ENCODE measurements around the gene FNBP1L.
"Not testable (repeated sequence)": the region's sequence is repeated elsewhere in the genome, so short reads cannot be mapped to it uniquely, and the experiment has no call there.

FNBP1L gene

GRCh38 chr1:93587354-93587753 is 139.4 kb downstream of the FNBP1L start:
- no peak overlapping the region for H2BK15ac ChIP-seq (ENCODE audit: low read length)
- H2BK5ac ChIP-seq (ENCODE audit: low read length), result no peak overlapping the region
- H2BK12ac ChIP-seq (ENCODE audit: low read length), result no peak overlapping the region
- H3K18ac ChIP-seq (ENCODE audit: low read length), result no peak overlapping the region
- H3K4me1 ChIP-seq (ENCODE audit: control insufficient read depth in 2 of 2, insufficient read depth in 1 of 2, low read depth in 1 of 2, low read length in 2 of 2), result peaks cover 0 to 3% of the 10 kb centered on the region in 2 donors
- H2AK5ac ChIP-seq (ENCODE audit: low read depth, low read length), result no peak overlapping the region
- H3K4me3 ChIP-seq (ENCODE audit: low read length in 2 of 2), result no peak overlapping the region
- no peak overlapping the region for H2BK120ac ChIP-seq (ENCODE audit: low read depth, low read length)
- no peaks in the 10 kb centered on the region for H3K79me1 ChIP-seq (ENCODE audit: low read depth, low read length)
- no peak overlapping the region for H3K9ac ChIP-seq (ENCODE audit: low read depth, low read length, poor library complexity)
- peaks cover 28 to 96% of the 10 kb centered on the region in 2 donors for H3K36me3 ChIP-seq (replicated peaks in 1 of 2; ENCODE audit: control insufficient read depth in 2 of 2, insufficient read depth in 2 of 2, low read length in 2 of 2)
- H3K9me3 ChIP-seq (replicated peaks in 1 of 2; ENCODE audit: control insufficient read depth in 2 of 2, insufficient read depth in 1 of 2, low read depth in 1 of 2, low read length in 2 of 2), result no peaks in the 10 kb centered on the region
- no peak overlapping the region for H3K14ac ChIP-seq (ENCODE audit: low read length)
- H3K4ac ChIP-seq (ENCODE audit: low read length), result no peak overlapping the region
- DNase-seq (ENCODE audit: low spot score), result no peak
- no CpG with 5 or more reads among the region's 5 CpGs for WGBS, 2 donors (ENCODE audit: extremely low coverage in 2 of 2, insufficient read length in 2 of 2, insufficient replicate concordance in 1 of 2)
- H3K4me2 ChIP-seq (ENCODE audit: insufficient read depth, low read length, poor library complexity, severe bottlenecking), result no peak overlapping the region
- H3K23ac ChIP-seq (ENCODE audit: low read depth, low read length, poor library complexity), result no peak overlapping the region
- no peak overlapping the region for H2AFZ ChIP-seq (ENCODE audit: low read length)
- H3K27ac ChIP-seq (replicated peaks; ENCODE audit: low read length), result no peak overlapping the region
- H4K8ac ChIP-seq (ENCODE audit: low read depth, low read length), result no peak overlapping the region
- H3K27me3 ChIP-seq (ENCODE audit: control insufficient read depth in 3 of 3, insufficient read depth in 3 of 3, low read depth in 1 of 3, low read length in 3 of 3), result no peaks in the 10 kb centered on the region
- no peak overlapping the region for H4K91ac ChIP-seq (ENCODE audit: low read depth, low read length, poor library complexity)

GRCh38 chr1:93588206-93588605 is 140.3 kb downstream of the FNBP1L start:
- Histone ChIP-seq H3K79me1 (ENCODE audit: low read depth, low read length) (no peaks in the 10 kb centered on the region), H4K8ac (ENCODE audit: low read depth, low read length) (no peak overlapping the region), H2BK12ac (ENCODE audit: low read length) (no peak overlapping the region), H3K14ac (ENCODE audit: low read length) (no peak overlapping the region), H3K27me3 (ENCODE audit: control insufficient read depth in 3 of 3, insufficient read depth in 3 of 3, low read depth in 1 of 3, low read length in 3 of 3) (no peaks in the 10 kb centered on the region), H3K18ac (ENCODE audit: low read length) (no peak overlapping the region), H3K27ac (replicated peaks; ENCODE audit: low read length) (no peak overlapping the region), H3K9me3 (replicated peaks in 1 of 2; ENCODE audit: control insufficient read depth in 2 of 2, insufficient read depth in 1 of 2, low read depth in 1 of 2, low read length in 2 of 2) (no peaks in the 10 kb centered on the region), H2BK5ac (ENCODE audit: low read length) (no peak overlapping the region), H2AK5ac (ENCODE audit: low read depth, low read length) (no peak overlapping the region), H3K9ac (ENCODE audit: low read depth, low read length, poor library complexity) (no peak overlapping the region), H2BK15ac (ENCODE audit: low read length) (no peak overlapping the region), H3K4me3 (ENCODE audit: low read length in 2 of 2) (no peak overlapping the region), H4K91ac (ENCODE audit: low read depth, low read length, poor library complexity) (no peak overlapping the region), H2BK120ac (ENCODE audit: low read depth, low read length) (no peak overlapping the region), H3K4ac (ENCODE audit: low read length) (no peak overlapping the region), H2AFZ (ENCODE audit: low read length) (no peak overlapping the region), H3K36me3 (replicated peaks in 1 of 2; ENCODE audit: control insufficient read depth in 2 of 2, insufficient read depth in 2 of 2, low read length in 2 of 2) (peaks cover 24 to 91% of the 10 kb centered on the region in 2 donors), H3K23ac (ENCODE audit: low read depth, low read length, poor library complexity) (no peak overlapping the region), H3K4me1 (ENCODE audit: control insufficient read depth in 2 of 2, insufficient read depth in 1 of 2, low read depth in 1 of 2, low read length in 2 of 2) (peaks cover 0 to 3% of the 10 kb centered on the region in 2 donors), H3K4me2 (ENCODE audit: insufficient read depth, low read length, poor library complexity, severe bottlenecking) (no peak overlapping the region)
- no CpG with 5 or more reads among the region's 6 CpGs for WGBS, 2 donors (ENCODE audit: extremely low coverage in 2 of 2, insufficient read length in 2 of 2, insufficient replicate concordance in 1 of 2)
- DNase-seq (ENCODE audit: low spot score), result no peak

DNA sequence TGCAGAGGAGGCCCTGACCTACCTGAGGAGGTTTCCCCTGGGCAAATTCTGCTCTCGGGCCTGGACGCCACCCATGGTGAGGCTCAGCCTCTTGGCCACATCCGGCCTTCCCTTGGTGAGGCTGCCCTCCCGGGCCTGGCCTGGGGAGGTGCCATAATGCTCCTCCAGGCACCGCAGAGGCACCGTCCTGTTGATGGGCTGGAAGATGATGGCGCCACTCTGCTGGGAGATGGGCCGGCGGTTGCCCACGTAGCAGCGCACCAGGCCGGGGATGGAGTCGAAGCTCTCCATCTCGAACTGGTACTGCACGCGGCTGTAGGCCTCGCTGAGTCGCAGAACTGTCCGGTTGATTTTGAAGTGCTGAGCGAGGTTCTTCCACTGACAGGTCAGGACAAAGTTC is 141.0 kb downstream of the FNBP1L start:
- H3K27me3 ChIP-seq (ENCODE audit: control insufficient read depth in 3 of 3, insufficient read depth in 3 of 3, low read depth in 1 of 3, low read length in 3 of 3), result no peaks in the 10 kb centered on the region

GRCh38 chr1:93591291-93591675 is 143.4 kb downstream of the FNBP1L start:
- peaks cover 18 to 61% of the 10 kb centered on the region in 2 donors for H3K36me3 ChIP-seq (replicated peaks in 1 of 2; ENCODE audit: control insufficient read depth in 2 of 2, insufficient read depth in 2 of 2, low read length in 2 of 2)
- H3K27ac ChIP-seq (replicated peaks; ENCODE audit: low read length), result not testable (repeated sequence)

More for the DNA sequence above, 141.0 kb downstream of the FNBP1L start:
- H2BK120ac ChIP-seq (ENCODE audit: low read depth, low read length), result no peak overlapping the region
- no peak overlapping the region for H3K18ac ChIP-seq (ENCODE audit: low read length)
- H3K9me3 ChIP-seq (replicated peaks in 1 of 2; ENCODE audit: control insufficient read depth in 2 of 2, insufficient read depth in 1 of 2, low read depth in 1 of 2, low read length in 2 of 2), result no peaks in the 10 kb centered on the region
- peaks cover 18 to 84% of the 10 kb centered on the region in 2 donors for H3K36me3 ChIP-seq (replicated peaks in 1 of 2; ENCODE audit: control insufficient read depth in 2 of 2, insufficient read depth in 2 of 2, low read length in 2 of 2)
- no peak overlapping the region for H3K23ac ChIP-seq (ENCODE audit: low read depth, low read length, poor library complexity)
- peaks cover 0 to 3% of the 10 kb centered on the region in 2 donors for H3K4me1 ChIP-seq (ENCODE audit: control insufficient read depth in 2 of 2, insufficient read depth in 1 of 2, low read depth in 1 of 2, low read length in 2 of 2)
- peak overlapping the region in 1 of 2 donors; percentile 65 for H3K4me3 ChIP-seq (ENCODE audit: low read length in 2 of 2)
- no peak overlapping the region for H2BK5ac ChIP-seq (ENCODE audit: low read length)
- H2AFZ ChIP-seq (ENCODE audit: low read length), result no peak overlapping the region
- H2BK12ac ChIP-seq (ENCODE audit: low read length), result no peak overlapping the region
- no CpG with 5 or more reads among the region's 20 CpGs for WGBS, 2 donors (ENCODE audit: extremely low coverage in 2 of 2, insufficient read length in 2 of 2, insufficient replicate concordance in 1 of 2)
- H3K14ac ChIP-seq (ENCODE audit: low read length), result no peak overlapping the region
- no peak overlapping the region for H2AK5ac ChIP-seq (ENCODE audit: low read depth, low read length)
- no peaks in the 10 kb centered on the region for H3K79me1 ChIP-seq (ENCODE audit: low read depth, low read length)
- no peak overlapping the region for H3K4me2 ChIP-seq (ENCODE audit: insufficient read depth, low read length, poor library complexity, severe bottlenecking)
- H4K91ac ChIP-seq (ENCODE audit: low read depth, low read length, poor library complexity), result no peak overlapping the region
- H2BK15ac ChIP-seq (ENCODE audit: low read length), result no peak overlapping the region
- DNase-seq (ENCODE audit: low spot score), result no peak
- no peak overlapping the region for H3K4ac ChIP-seq (ENCODE audit: low read length)
- no peak overlapping the region for H4K8ac ChIP-seq (ENCODE audit: low read depth, low read length)
- H3K9ac ChIP-seq (ENCODE audit: low read depth, low read length, poor library complexity), result peak overlapping the region; percentile 76
- no peak overlapping the region for H3K27ac ChIP-seq (replicated peaks; ENCODE audit: low read length)

More at GRCh38 chr1:93591291-93591675, 143.4 kb downstream of the FNBP1L start:
- no CpG with 5 or more reads among the region's 3 CpGs for WGBS, 2 donors (ENCODE audit: extremely low coverage in 2 of 2, insufficient read length in 2 of 2, insufficient replicate concordance in 1 of 2)
- H3K9ac ChIP-seq (ENCODE audit: low read depth, low read length, poor library complexity); H3K4me3 ChIP-seq (ENCODE audit: low read length in 2 of 2); H2AFZ ChIP-seq (ENCODE audit: low read length); H3K79me1 ChIP-seq (ENCODE audit: low read depth, low read length); H3K4me1 ChIP-seq (ENCODE audit: control insufficient read depth in 2 of 2, insufficient read depth in 1 of 2, low read depth in 1 of 2, low read length in 2 of 2); H3K18ac ChIP-seq (ENCODE audit: low read length); H4K91ac ChIP-seq (ENCODE audit: low read depth, low read length, poor library complexity); H2BK12ac ChIP-seq (ENCODE audit: low read length); H4K8ac ChIP-seq (ENCODE audit: low read depth, low read length); H3K4ac ChIP-seq (ENCODE audit: low read length); H3K9me3 ChIP-seq (replicated peaks in 1 of 2; ENCODE audit: control insufficient read depth in 2 of 2, insufficient read depth in 1 of 2, low read depth in 1 of 2, low read length in 2 of 2); H3K23ac ChIP-seq (ENCODE audit: low read depth, low read length, poor library complexity); H2BK15ac ChIP-seq (ENCODE audit: low read length); H2BK120ac ChIP-seq (ENCODE audit: low read depth, low read length); H3K14ac ChIP-seq (ENCODE audit: low read length); H3K27me3 ChIP-seq (ENCODE audit: control insufficient read depth in 3 of 3, insufficient read depth in 3 of 3, low read depth in 1 of 3, low read length in 3 of 3); H2BK5ac ChIP-seq (ENCODE audit: low read length); DNase-seq (ENCODE audit: low spot score); H3K4me2 ChIP-seq (ENCODE audit: insufficient read depth, low read length, poor library complexity, severe bottlenecking); H2AK5ac ChIP-seq (ENCODE audit: low read depth, low read length): not testable (repeated sequence)
